Measurements from ENCODE around the gene RAD51D. TPM values are rescaled to one million over a fixed set of nuclear protein-coding genes. Genes with fewer than 3 reads are reported as not detected.

Gene RAD51D
- total and polyA plus RNA-seq, 2 donors (not counting 3 experiments of a cell fraction or from before 2014, with no cell fraction given): 15.5 to 27.9 TPM

DNA sequence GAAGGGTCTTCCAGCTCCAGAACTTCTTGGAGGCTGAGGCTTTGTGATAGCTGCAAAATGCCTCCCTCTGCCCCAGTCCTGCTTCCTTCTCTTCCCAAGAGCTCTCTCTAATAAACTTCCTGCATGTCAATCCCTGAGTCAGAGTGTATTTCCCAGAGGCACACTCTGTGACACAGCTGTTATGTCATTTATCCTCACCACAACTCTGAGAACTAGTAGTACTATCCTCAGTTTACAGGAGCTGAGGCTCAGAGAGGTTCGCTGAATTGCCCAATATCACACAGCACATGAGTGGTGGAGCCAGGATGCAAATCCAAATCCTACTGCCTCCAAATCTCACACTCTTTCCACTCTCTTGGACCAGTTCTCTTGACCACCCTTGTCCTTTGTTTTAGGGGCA, 48.0 kb upstream of the RAD51D start:
- Histone ChIP-seq H3K4me1 (ENCODE audit: control insufficient read depth, extremely low read depth, insufficient read depth, low read length) (no peaks in the 10 kb centered on the region), H3K9ac (replicated peaks; ENCODE audit: extremely low read depth, insufficient read depth, low read length) (no peak overlapping the region), H3K79me2 (ENCODE audit: control insufficient read depth, insufficient read depth, low read length) (no peaks in the 10 kb centered on the region), H3K27ac (ENCODE audit: insufficient read depth, low read depth, low read length) (no peak overlapping the region), H3K9me1 (replicated peaks; ENCODE audit: control insufficient read depth, extremely low read depth, insufficient read depth, low read length) (no peaks in the 10 kb centered on the region), H3K27me3 (ENCODE audit: control insufficient read depth in 2 of 2, insufficient read depth in 2 of 2, low read length in 2 of 2) (peaks cover 0 to 2% of the 10 kb centered on the region in 2 experiments), H4K20me1 (replicated peaks; ENCODE audit: control insufficient read depth, extremely low read depth, insufficient read depth, low read length) (no peaks in the 10 kb centered on the region), H3K4me3 (replicated peaks in 1 of 3; ENCODE audit: insufficient read depth in 1 of 3, low read depth in 1 of 3, low read length in 3 of 3) (no peak overlapping the region), H2AFZ (ENCODE audit: low read depth, low read length) (no peak overlapping the region), H3K9me3 (replicated peaks; ENCODE audit: control insufficient read depth, insufficient read depth, low read length) (no peaks in the 10 kb centered on the region), H3K36me3 (ENCODE audit: control insufficient read depth in 2 of 2, extremely low read depth in 1 of 2, insufficient read depth in 2 of 2, low read length in 2 of 2) (no peaks in the 10 kb centered on the region), H3K4me2 (ENCODE audit: insufficient read depth, low read length) (no peak overlapping the region)
- ChIA-PET POLR2A (interaction anchor here (0.7 kb wide), 1 partner anchor 29 kb away, joined by 8 read pairs; no protein-coding TSS in a partner anchor), CTCF (interaction anchor here (0.7 to 5.9 kb wide), 4 partner anchors 9 to 579 kb away, joined by 3 to 186 read pairs (median 5); partner anchors contain the start of gene SLFN12L)
- FAIRE-seq: no peak
- TF ChIP-seq GATA2 (IDR thresholded peaks at IDR 0.05; ENCODE audit: insufficient read depth, insufficient read length, low read depth, low read length): no peak
- TF ChIP-seq POLR2AphosphoS5 (IDR thresholded peaks at IDR 0.05; ENCODE audit: insufficient read depth, low read depth, low read length): no peak
- no TSS peak for BruUV-seq (replicated peaks)
- no peak for DNase-seq (ENCODE audit: low read depth, low spot score)
- intact Hi-C loops (cut with micrococcal nuclease): no loop called here
- dilution Hi-C loops (cut with MboI; ENCODE audit: extremely low pct_ligation_motif_present, low sequenced_read_pairs): no loop called here

DNA sequence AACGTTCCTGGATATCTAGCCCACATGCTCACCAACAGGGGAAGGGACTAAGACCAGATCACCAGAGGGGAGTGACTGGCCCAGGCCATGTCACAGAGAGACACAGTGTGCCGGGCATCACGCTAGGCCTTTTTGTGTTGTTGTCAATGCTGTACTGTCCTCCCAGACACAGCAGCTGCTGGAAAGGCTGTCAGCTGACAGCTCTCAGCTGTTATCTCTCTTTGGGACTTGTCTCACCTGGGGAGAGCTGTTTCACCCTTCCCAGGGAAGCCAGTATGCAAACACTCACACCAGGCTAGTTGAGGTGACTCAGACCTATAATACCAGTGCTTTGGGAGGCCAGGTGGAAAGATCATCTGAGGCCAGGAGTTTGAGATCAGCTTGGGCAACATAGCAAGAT, 47.4 kb upstream of the RAD51D start:
- H3K9me3 ChIP-seq (replicated peaks; ENCODE audit: control insufficient read depth, insufficient read depth, low read length): no peaks in the 10 kb centered on the region
- DNase-seq (ENCODE audit: low read depth, low spot score): no peak
- no peaks in the 10 kb centered on the region for H3K9me1 ChIP-seq (replicated peaks; ENCODE audit: control insufficient read depth, extremely low read depth, insufficient read depth, low read length)
- FAIRE-seq: no peak
- peaks cover 0 to 2% of the 10 kb centered on the region in 2 experiments for H3K27me3 ChIP-seq (ENCODE audit: control insufficient read depth in 2 of 2, insufficient read depth in 2 of 2, low read length in 2 of 2)
- no peaks in the 10 kb centered on the region for H4K20me1 ChIP-seq (replicated peaks; ENCODE audit: control insufficient read depth, extremely low read depth, insufficient read depth, low read length)
- H3K27ac ChIP-seq (ENCODE audit: insufficient read depth, low read depth, low read length): no peak overlapping the region
- no peaks in the 10 kb centered on the region for H3K4me1 ChIP-seq (ENCODE audit: control insufficient read depth, extremely low read depth, insufficient read depth, low read length)
- H2AFZ ChIP-seq (ENCODE audit: low read depth, low read length): no peak overlapping the region
- no peak for TF ChIP-seq JUN (IDR thresholded peaks at IDR 0.05; ENCODE audit: borderline replicate concordance, insufficient read depth, insufficient read length, low read depth)
- TF ChIP-seq, protein P1, sequence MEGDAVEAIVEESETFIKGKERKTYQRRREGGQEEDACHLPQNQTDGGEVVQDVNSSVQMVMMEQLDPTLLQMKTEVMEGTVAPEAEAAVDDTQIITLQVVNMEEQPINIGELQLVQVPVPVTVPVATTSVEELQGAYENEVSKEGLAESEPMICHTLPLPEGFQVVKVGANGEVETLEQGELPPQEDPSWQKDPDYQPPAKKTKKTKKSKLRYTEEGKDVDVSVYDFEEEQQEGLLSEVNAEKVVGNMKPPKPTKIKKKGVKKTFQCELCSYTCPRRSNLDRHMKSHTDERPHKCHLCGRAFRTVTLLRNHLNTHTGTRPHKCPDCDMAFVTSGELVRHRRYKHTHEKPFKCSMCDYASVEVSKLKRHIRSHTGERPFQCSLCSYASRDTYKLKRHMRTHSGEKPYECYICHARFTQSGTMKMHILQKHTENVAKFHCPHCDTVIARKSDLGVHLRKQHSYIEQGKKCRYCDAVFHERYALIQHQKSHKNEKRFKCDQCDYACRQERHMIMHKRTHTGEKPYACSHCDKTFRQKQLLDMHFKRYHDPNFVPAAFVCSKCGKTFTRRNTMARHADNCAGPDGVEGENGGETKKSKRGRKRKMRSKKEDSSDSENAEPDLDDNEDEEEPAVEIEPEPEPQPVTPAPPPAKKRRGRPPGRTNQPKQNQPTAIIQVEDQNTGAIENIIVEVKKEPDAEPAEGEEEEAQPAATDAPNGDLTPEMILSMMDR (IDR thresholded peaks at IDR 0.05; ENCODE audit: extremely low read depth in 1 of 2, insufficient read depth in 1 of 2, low read depth in 1 of 2, low read length in 2 of 2): no peak
- no peak for TF ChIP-seq POLR2AphosphoS5 (IDR thresholded peaks at IDR 0.05; ENCODE audit: insufficient read depth, low read depth, low read length)
- TF ChIP-seq FOS (IDR thresholded peaks at IDR 0.05; ENCODE audit: borderline replicate concordance, insufficient read depth, low read length): no peak
- TF ChIP-seq MYC (IDR thresholded peaks at IDR 0.05; ENCODE audit: low read depth, low read length): no peak
- TF ChIP-seq, protein P2, sequence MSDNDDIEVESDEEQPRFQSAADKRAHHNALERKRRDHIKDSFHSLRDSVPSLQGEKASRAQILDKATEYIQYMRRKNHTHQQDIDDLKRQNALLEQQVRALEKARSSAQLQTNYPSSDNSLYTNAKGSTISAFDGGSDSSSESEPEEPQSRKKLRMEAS (IDR thresholded peaks at IDR 0.05; ENCODE audit: insufficient read depth, insufficient read length): no peak
- TF ChIP-seq EZH2 (IDR thresholded peaks at IDR 0.05; ENCODE audit: borderline replicate concordance, low read depth, low read length, severe bottlenecking): no peak
- no peak for TF ChIP-seq GATA2 (IDR thresholded peaks at IDR 0.05; ENCODE audit: insufficient read depth, insufficient read length, low read depth, low read length)
- TF ChIP-seq POLR2A (IDR thresholded peaks at IDR 0.05; ENCODE audit: low read depth, low read length): no peak
- intact Hi-C loops (cut with micrococcal nuclease): no loop called here
- H3K9ac ChIP-seq (replicated peaks; ENCODE audit: extremely low read depth, insufficient read depth, low read length): no peak overlapping the region
- ChIA-PET POLR2A (interaction anchor here (0.7 kb wide), 1 partner anchor 29 kb away, joined by 8 read pairs; no protein-coding TSS in a partner anchor), CTCF (interaction anchor here (0.7 to 5.9 kb wide), 3 partner anchors 9 to 368 kb away, joined by 3 to 186 read pairs (median 7); partner anchors contain the start of gene SLFN12L)
- no TSS peak for BruUV-seq (replicated peaks)
- no peaks in the 10 kb centered on the region for H3K36me3 ChIP-seq (ENCODE audit: control insufficient read depth in 2 of 2, extremely low read depth in 1 of 2, insufficient read depth in 2 of 2, low read length in 2 of 2)
- dilution Hi-C loops (cut with MboI; ENCODE audit: extremely low pct_ligation_motif_present, low sequenced_read_pairs): no loop called here
- no peaks in the 10 kb centered on the region for H3K79me2 ChIP-seq (ENCODE audit: control insufficient read depth, insufficient read depth, low read length)
- no peak overlapping the region for H3K4me2 ChIP-seq (ENCODE audit: insufficient read depth, low read length)
- H3K4me3 ChIP-seq (replicated peaks in 1 of 3; ENCODE audit: insufficient read depth in 1 of 3, low read depth in 1 of 3, low read length in 3 of 3): no peak overlapping the region

Data from endothelial cell of umbilical vein (primary cell).